Heart right ventricle (tissue), 16 donors: ENCODE measurements around the gene RPS6KA3. TPM values are rescaled to one million over a fixed set of nuclear protein-coding genes. Genes with fewer than 3 reads are reported as not detected.
A peak's percentile ranks its signal among the peaks of the same experiment; 100 is the strongest.
"Not testable (repeated sequence)": the region's sequence is repeated elsewhere in the genome, so short reads cannot be mapped to it uniquely, and the experiment has no call there.

ENCODE experiments used
- ATAC-seq, 8 donors: fragments of 200-7000 bp; cut with Tn5 transposase; one replicate each; pipeline ENCODE4 v1.9.1; 2020; ENCODE audit warnings: mild to moderate bottlenecking in 8 of 8, moderate library complexity in 8 of 8, moderate number of reproducible peaks in 1 of 8
- DNase-seq, 2 donors: peaks; one replicate each; pipeline ENCODE4 v3.0.0-alpha.2; 2020
- H3K27ac ChIP-seq, 10 donors: fragments of 200-600 bp; sonication (generic) in 2 of 10; one replicate each; pipeline versions ENCODE4 v1.5.0 to v1.8.0; 2020 to 2022; ENCODE audit warnings: mild to moderate bottlenecking in 3 of 10
- H3K27me3 ChIP-seq, 7 donors: fragments of 200-600 bp; one replicate each; pipeline ENCODE4 v1.8.0; 2021 to 2022; ENCODE audit warnings: mild to moderate bottlenecking in 2 of 7
- H3K36me3 ChIP-seq, 9 donors: fragments of 200-600 bp; sonication (generic) in 1 of 9; one replicate each; pipeline versions ENCODE4 v1.5.0 to v1.8.0; 2020 to 2022; ENCODE audit warnings: mild to moderate bottlenecking in 2 of 9
- H3K4me1 ChIP-seq, 9 donors: fragments of 200-600 bp; sonication (generic) in 1 of 9; one replicate each; pipeline versions ENCODE4 v1.5.0 to v1.8.0; 2020 to 2022; ENCODE audit warnings: mild to moderate bottlenecking in 4 of 9
- H3K4me3 ChIP-seq, 10 donors: fragments of 200-600 bp; sonication (generic) in 2 of 10; one replicate each; pipeline versions ENCODE4 v1.5.0 to v1.8.0; 2020 to 2022; ENCODE audit warnings: mild to moderate bottlenecking in 7 of 10, moderate library complexity in 2 of 10
- H3K9me3 ChIP-seq, 11 donors: fragments of 200-600 bp in 10 of 11; sonication (generic) in 2 of 11; one replicate each; pipeline versions ENCODE4 v1.5.0 to v1.8.0; 2013 to 2022; ENCODE audit warnings: mild to moderate bottlenecking in 2 of 11, control low read depth in 1 of 11, moderate library complexity in 1 of 11
- WGBS, 2 donors: extraction: QIAGEN DNeasy Blood & Tissue Kit; methylation state at CpG; one replicate each; pipeline ENCODE4 v1.1.7; 2013; ENCODE audit warnings: inconsistent platforms in 1 of 2; 5-methylcytosine and 5-hydroxymethylcytosine counted together
- intact Hi-C, 10 donors: fragments of 100-400 bp; cut with DNase I; formaldehyde crosslinking; loops; one replicate each; pipeline versions ENCODE4 v1.11.1 to v1.14.2; 2022
- polyA plus RNA-seq, 2 donors: library from polyadenylated mRNA; stranded (reverse); fragments of 200-250 nt; gene quantifications; one replicate each; pipeline ENCODE4 v1.2.3, GENCODE V29; 2013
- total RNA-seq, 10 donors: library from RNA; stranded (reverse); fragmentation: NEBNext Ultra II Directional in 3 of 10; extraction: Animal tissue kit (Norgen Biotek cat#: 25700) in 3 of 10; gene quantifications; one replicate each; pipeline versions ENCODE4 v1.2.1 to v1.2.4, GENCODE V29; 2021 to 2023
- TF ChIP-seq, protein P1 (sequence below), 9 donors: fragments of 200-600 bp; sonication (generic) in 2 of 9; IDR thresholded peaks; one replicate each; pipeline versions ENCODE4 v1.5.0 to v1.8.0; 2021 to 2022; ENCODE audit warnings: antibody characterized with exemption in 9 of 9, mild to moderate bottlenecking in 5 of 9, moderate library complexity in 1 of 9
- donor health status: Arrhythmogenic right ventricular cardiomyopathy.
- donor health status: ischemic (EF 13 %, LVEDD 7.1; RV severe dilation, severe dysfunction).
- donor health status: healthy with polysubstance abuse.
- donor health status: DM: no; HTN: yes; CAD: no.
- donor health status: DM: no; HTN: no; CAD: no.
- donor health status: ischemic (EF 25% LVEDD 6.9; RV normal size, moderate dysfunction).
- donor health status: ischemic (EF 25% LVEDD 5.7; RV mildly dilated, moderate dysfunction).
- donor health status: healthy.
- donor health status: DM: yes; HTN: yes; CAD: no.
- donor health status: Ischemic cardiomyopathy.
- donor health status: ischemic (EF 35%, LVEDD 5.7; RV mildly dilated, moderate dysfunction).
- donor health status: nonischemic (EF 11% LVEDD 7.7; RV severe dilation, severe dysfunction).
- donor health status: DM: yes; HTN: yes; CAD: no.
- donor health status: PGD.
- donor health status: ischemic (EF 29% LVEDD 5.4; RV normal size, mild dysfunction).
- donor health status: nonischemic (EF 23%, LVEDD 6.1; RV moderate dilation, normal function).

Gene RPS6KA3
- total and polyA plus RNA-seq, 12 donors, result 6.7 to 42.5 (median 35.0) TPM

GRCh38 chrX:20128670-20129069 lies 138.0 kb downstream of the RPS6KA3 start:
- TF ChIP-seq, protein P1, sequence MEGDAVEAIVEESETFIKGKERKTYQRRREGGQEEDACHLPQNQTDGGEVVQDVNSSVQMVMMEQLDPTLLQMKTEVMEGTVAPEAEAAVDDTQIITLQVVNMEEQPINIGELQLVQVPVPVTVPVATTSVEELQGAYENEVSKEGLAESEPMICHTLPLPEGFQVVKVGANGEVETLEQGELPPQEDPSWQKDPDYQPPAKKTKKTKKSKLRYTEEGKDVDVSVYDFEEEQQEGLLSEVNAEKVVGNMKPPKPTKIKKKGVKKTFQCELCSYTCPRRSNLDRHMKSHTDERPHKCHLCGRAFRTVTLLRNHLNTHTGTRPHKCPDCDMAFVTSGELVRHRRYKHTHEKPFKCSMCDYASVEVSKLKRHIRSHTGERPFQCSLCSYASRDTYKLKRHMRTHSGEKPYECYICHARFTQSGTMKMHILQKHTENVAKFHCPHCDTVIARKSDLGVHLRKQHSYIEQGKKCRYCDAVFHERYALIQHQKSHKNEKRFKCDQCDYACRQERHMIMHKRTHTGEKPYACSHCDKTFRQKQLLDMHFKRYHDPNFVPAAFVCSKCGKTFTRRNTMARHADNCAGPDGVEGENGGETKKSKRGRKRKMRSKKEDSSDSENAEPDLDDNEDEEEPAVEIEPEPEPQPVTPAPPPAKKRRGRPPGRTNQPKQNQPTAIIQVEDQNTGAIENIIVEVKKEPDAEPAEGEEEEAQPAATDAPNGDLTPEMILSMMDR (IDR thresholded peaks at IDR 0.05), result no peak
- Histone ChIP-seq H3K27ac (no peak overlapping the region), H3K4me3 (no peak overlapping the region), H3K9me3 (no peaks in the 10 kb centered on the region), H3K4me1 (peaks cover 0 to 13% (median 0%) of the 10 kb centered on the region in 9 donors), H3K36me3 (peaks cover 0 to 75% (median 6%) of the 10 kb centered on the region in 9 donors), H3K27me3 (no peaks in the 10 kb centered on the region)
- 47 to 49% methylated on average over 4 of the region's 4 CpGs for WGBS, 2 donors
- intact Hi-C loops, result loop anchor here in 5 of 10 donors (10.0 kb wide), 1 partner anchor 224 kb away; no protein-coding TSS in a partner anchor
- ATAC-seq (no peak), DNase-seq (peak in 1 of 2 donors; percentile 10)

- WGBS, 2 donors, result 0 to 1% methylated on average over 3 of the region's 3 CpGs
Measured at GRCh38 chrX:20127440-20127839, 139.3 kb downstream of the RPS6KA3 start.

GRCh38 chrX:20126833-20127232 lies 139.9 kb downstream of the RPS6KA3 start:
- not testable (repeated sequence) for H3K9me3 ChIP-seq, H3K27ac ChIP-seq, H3K4me3 ChIP-seq, H3K4me1 ChIP-seq, H3K27me3 ChIP-seq, ATAC-seq, DNase-seq
- intact Hi-C loops, result loop anchor here in 5 of 10 donors (10.0 kb wide), 1 partner anchor 222 kb away; no protein-coding TSS in a partner anchor
- 90% methylated on average over 1 of the region's 1 CpG; no CpG with 5 or more reads in 1 of the 2 donors for WGBS, 2 donors
- peaks cover 0 to 58% (median 1%) of the 10 kb centered on the region in 9 donors for H3K36me3 ChIP-seq

More at GRCh38 chrX:20127440-20127839, 139.3 kb downstream of the RPS6KA3 start:
- H3K36me3 ChIP-seq, result peaks cover 0 to 64% (median 4%) of the 10 kb centered on the region in 9 donors
- DNase-seq, H3K4me1 ChIP-seq, H3K4me3 ChIP-seq, H3K27me3 ChIP-seq, H3K9me3 ChIP-seq, H3K27ac ChIP-seq, ATAC-seq: not testable (repeated sequence)
- intact Hi-C loops, result loop anchor here in 5 of 10 donors (10.0 kb wide), 1 partner anchor 223 kb away; no protein-coding TSS in a partner anchor
- TF ChIP-seq, protein P1 (IDR thresholded peaks at IDR 0.05), result peak in 7 of 9 donors; percentile 25 to 48 (median 39)

- Histone ChIP-seq H3K27me3 (no peaks in the 10 kb centered on the region), H3K36me3 (peaks cover 0 to 40% (median 0%) of the 10 kb centered on the region in 9 donors), H3K9me3 (no peaks in the 10 kb centered on the region), H3K4me3 (no peak overlapping the region), H3K27ac (no peak overlapping the region), H3K4me1 (peaks cover 0 to 6% (median 0%) of the 10 kb centered on the region in 9 donors)
- no peak for ATAC-seq
- TF ChIP-seq, protein P1 (IDR thresholded peaks at IDR 0.05), result no peak
- intact Hi-C loops, result loop anchor here in 6 of 10 donors (5.0 to 10.0 kb wide), 2 partner anchors 220 to 223 kb away; no protein-coding TSS in a partner anchor
- DNase-seq, result no peak
Measured at GRCh38 chrX:20124964-20125363, 141.7 kb downstream of the RPS6KA3 start.
